ENCODE measurements around the gene PBX4.

GRCh38 chr19:19551853-19552192 lies 66.7 kb downstream of the PBX4 start:
- TF ChIP-seq CTCF (IDR thresholded peaks at IDR 0.05) (no peak), EZH2 (IDR thresholded peaks at IDR 0.05; ENCODE audit: borderline replicate concordance, insufficient read depth, low read depth, low read length, poor library complexity, severe bottlenecking) (no peak)
